ENCODE data around the gene EEF1G.
"Not testable (repeated sequence)": the region's sequence is repeated elsewhere in the genome, so short reads cannot be mapped to it uniquely, and the experiment has no call there.

EEF1G gene

DNA sequence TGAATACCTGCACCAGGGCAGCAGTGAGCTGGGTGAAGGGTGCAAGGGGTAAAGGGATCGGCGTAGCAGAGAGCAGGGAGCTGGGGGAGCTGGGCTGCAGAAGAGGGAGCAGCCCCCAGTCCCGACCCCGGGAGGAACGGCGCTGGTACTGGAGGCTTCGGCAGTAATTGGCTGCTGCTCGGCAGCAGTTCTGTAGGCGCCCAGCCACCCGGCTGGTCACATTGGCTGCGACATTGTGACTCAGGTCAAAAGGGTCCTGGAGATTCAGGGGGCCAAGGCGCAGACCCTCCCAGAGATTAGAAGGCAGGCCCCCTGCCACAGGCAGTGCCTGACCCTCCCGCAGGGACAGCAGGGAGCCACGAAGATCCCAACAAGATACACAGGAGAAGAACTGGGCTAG is 2.1 kb upstream of the EEF1G start:
- no peak for DNase-seq

DNA sequence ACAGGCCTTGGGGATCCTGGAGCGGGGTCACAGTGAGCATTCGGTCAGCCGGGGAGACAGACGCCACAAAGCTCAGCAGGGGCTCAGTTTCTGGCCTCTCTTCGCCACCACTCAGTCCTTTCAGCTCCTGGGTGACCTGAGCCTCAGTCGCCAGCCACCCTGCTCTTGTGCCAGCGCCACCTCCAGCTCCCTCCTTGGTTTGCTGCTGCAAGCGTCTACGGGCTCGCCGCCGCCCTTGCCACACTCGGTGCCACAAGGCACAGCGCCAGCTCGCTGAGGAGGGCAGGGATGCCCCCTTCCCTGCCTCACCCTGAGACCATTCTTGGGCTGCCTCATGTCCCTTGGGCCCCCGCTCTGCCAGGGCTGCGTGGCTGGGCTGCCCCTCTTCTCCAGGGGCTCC is 1.5 kb upstream of the EEF1G start:
- DNase-seq, result no peak

DNA sequence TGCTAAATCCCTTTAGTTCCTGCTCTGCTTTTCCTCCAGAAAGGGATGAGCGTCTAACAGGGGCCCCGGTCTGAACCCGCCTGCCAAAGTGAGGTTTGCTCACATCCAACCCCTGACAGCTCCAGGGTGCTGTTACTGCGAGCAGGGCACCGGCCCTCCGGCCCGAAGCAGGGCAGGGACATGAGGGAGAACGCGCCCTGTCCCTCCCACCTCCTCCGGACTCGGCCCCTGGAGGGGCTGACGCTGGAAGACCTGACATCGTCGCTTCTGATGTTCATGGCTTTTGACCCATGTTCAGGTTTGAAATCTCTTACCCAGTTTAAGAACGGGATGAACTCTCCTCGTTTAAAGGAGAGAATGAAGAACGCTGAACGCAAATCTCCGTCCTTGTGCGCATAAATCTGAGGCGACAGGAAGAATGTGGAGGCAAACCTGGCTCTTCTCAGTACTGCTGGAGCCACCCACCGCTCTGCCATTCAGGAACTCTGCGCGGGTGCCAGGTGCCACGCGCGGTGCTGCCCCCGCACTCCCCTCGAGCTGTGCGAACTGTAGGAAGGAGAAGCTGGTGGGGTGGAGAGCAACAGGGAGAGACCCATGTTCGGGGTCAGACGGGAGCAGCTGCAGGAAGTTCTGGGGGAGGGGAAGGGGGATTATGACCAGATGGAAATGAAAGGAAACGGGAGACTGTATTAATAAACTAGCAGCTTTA is 826 bp upstream of the EEF1G start:
- no peak for DNase-seq

DNA sequence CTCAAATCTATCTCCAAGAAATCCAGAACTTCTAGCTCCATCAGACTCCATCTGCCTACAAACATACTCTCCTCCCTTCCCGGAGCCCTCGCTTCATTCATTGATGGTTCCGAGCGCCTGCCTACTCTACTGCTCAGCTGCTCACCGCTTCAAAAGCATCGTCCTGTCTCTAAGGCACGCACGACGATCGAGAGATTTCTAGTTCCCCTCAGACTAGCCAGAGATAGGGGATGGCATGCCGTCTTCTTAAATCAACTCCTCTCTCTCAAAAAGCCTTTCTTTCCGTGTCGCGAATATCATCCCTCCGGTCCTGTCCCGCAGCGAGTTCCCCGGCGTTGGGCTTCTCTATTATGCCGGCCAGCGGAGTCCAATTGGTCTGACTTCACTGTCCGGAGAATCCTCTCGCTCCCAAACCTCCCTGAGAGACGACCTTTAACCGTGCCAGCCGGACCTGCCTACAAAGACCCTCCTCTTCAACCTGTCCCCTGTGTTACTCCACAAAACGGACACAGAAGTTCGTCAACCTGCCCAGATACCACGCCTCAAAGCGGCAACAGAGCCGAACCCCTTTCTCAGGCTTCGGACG is 592 bp downstream of the EEF1G start:
- peak; percentile 36 for DNase-seq

DNA sequence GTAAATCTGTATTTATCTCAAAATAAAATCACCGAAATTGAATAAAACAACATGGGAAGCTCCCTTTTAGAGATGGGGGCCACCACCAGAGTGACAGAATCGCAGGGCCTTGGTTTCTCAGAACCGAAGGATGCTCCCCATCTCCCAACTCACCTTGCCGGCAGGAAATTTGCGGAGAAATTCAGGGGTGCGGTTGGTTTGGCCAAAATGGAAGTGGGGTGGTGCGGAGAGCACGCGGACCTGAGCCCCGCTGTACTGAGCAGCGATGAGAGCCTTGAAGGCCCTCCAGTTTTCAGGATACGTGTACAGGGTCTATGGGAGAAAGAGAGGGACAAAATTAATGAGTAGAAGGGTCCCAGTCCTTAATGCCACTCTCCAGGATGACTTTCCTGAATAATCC is 1.3 kb downstream of the EEF1G start:
- DNase-seq, result no peak

DNA sequence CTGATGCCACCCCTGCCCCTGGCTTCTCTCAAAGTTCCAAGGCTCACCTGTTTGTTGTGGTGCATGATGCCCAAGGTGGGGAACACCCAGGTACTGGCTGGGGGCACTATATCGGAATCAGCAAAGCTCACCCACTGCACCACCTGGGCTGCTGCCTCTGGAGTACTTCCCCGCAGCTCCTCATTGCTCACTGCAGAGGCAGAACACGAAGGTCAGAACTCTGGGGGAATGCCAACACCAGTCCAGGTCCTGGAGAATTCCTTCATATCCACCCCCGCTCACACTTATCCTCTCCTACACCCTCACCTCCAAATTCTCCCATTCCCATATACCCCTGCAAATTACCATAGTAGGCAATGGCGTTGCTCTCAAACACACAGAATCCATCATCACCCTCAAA is 2.2 kb downstream of the EEF1G start:
- not testable (repeated sequence) for DNase-seq

DNA sequence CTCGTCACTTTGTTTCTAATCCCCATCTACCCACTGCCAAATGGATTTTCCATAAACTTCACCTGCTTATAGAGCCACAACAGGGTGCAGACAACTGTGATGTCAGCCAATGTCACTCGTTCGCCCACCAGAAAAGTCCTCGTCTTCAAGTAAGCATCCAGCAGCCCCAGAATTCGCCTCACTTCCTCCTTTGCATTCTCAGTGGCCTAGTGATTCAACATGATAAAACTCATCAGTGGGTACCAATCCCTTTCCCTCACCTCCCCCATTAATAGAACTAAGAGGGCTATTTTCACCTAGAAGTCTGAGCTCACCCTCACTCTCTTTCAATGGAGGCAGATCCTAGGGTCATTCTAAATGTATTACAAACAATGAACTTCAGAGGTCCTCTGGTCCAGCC is 2.8 kb downstream of the EEF1G start:
- DNase-seq, result not testable (repeated sequence)

DNA sequence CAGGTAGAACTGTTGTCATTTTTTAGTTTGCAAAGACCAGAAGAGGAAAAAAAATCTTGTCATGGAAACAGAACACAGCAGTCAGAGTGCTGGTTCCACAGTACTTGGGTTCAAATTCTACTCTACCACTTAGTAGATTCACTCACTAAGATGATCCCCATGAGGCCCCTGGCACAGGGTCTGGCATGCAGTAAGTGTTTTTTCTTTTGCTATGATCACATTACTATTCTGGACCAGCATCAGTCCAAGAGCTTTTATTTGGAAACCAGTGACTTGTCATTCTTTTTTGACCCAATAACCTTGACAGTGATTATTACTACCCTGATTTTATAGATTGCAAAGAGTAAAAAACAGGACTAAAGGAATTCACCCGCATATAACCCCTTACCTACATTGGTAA is 4.1 kb downstream of the EEF1G start:
- DNase-seq, result no peak

DNA sequence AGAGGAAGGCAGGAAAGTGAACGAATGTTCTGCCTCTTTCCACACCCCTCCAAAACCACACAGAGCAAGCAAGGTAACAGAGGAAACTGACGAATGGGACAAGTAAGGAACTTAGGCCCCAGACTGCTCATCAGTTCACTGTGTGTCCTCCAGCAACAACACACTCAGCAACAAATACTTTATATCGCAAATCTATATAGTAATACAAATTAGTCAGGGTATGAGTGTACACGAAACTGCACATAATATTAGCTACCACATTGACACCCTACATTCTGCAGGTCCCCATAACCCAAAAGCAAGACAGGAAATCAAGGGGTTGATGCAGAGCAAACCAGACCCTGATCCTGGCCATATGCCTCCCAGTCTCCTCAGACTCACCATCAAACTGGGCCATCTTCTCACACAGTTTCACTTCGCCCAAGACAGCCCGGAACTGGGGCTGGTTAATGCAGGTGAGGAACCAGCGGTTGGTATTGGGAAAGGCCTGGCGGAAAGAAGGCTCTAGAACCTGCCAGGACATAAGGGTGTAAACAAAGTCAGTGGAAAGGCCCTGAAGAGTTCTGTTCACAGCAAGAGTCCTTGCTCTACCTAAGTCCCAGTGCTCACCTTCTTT is 6.6 kb downstream of the EEF1G start:
- no peak for DNase-seq

DNA sequence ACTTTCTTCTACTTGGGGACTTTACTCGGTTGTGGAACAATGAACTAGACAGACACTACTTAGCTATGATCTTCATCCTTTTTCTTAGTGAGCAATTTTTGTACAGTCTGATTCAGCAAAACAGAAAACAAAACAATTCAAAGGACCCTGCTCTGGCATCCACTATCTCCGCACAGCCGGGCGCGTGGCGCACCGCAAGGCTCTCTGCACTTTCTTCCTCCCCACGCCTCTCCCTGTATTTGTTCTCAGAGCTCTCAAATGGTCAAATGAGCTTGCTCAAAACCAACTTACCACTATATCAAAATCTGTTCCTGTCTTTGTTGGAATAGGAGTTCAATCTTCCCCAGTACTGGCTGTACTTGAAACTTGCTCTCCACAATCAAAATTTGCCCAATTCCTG is 7.4 kb downstream of the EEF1G start:
- DNase-seq, result no peak

DNA sequence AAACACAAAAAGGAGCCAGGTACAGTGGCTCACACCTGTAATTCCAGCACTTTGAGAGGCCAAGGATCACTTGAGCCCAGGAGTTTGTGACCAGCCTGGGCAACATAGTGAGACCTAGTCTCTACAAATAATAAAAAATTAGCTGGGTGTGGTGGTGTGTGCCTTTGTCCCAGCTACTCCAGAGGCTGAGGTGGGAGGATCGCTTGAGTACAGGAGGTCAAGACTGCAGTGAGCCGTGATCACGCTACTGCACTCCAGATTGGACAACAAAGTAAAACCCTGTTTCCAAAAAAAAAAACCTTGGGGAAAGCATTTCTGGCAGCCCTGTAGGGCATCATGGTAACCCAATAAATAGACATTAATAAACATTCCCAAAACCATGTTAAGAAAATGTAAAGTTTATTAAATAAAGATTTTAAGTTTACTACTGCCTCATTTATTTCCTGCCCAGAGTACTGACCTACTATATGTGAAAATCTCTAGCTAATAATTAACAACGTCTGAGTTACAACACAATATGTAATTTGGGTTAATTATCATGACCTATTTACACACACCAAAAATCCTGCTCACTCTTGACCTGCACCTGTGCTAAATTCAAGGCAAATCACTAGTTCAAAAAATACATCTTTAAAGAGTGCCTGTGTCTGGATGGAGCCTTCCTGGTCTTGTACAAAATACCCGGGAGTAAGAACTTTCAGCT is 8.4 kb downstream of the EEF1G start:
- no peak for DNase-seq

DNA sequence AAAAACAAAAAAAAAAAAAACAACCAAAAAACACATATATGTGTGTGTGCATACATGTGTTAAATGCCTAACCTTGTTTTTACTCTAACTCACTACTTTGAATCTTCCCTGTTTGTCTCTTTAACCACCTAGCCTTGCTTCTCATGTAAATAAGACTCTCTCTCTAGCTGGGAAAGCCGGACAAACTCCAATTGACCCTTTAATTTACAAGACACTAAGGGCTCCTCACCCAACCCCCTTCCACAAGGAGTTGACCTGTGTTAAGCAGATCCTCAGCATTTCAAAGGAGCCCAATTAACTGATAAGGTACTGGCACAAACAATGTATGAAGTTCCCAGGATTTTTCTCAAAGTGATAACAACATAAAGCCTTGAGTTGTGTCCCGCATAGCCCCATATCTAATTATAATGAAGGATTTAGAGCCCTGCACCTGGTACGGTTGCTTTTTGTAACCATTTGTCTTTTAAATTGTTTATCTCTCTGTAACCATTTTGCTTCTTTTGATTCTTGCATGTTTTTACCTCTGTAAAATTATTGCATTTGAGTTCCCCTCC is 11.9 kb downstream of the EEF1G start:
- not testable (repeated sequence) for DNase-seq

DNA sequence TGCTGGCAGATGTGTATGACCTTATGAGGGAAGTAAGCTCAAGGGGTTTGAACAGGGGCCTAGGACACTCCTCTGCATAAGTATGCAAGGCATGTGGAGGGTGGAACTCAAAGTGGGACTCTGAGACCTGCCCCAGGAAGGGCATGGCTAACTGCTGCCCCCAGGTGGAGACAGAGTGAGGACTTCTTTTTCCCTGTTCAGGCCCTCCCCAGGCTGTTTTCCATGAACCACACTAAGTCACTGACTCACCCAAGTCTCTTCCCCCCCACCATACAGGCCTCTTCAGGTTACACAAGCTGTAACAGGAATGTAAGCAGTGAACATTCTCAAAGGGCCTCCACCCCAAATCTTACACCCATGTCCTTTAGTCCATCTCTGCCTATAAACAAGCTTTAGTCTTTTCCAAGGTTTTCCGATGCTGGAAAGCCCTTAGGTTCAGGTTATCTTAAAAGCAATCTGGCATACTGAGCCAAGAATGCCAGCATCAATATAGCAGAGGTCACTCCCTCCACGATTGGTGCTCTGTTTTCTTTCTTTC is 13.1 kb downstream of the EEF1G start:
- DNase-seq, result peak; percentile 83

DNA sequence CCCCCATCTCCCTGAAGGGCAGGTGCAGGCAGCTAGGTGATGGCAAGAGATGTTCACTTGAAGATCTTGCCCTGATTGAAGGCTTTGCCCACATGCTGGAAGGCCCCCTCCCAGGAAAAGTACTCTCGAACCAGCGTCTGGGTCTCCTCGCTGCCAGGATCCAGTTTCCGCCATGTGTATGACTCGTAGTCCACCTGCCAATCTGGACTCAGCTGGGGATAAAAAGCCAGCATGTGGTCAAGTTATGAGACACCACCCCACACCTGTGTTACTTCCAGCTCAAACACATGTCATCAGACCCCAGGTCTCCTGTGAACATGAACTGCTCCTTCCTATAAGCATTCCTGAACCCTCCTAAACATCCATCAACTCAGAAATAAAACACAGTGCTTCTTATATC is 14.1 kb downstream of the EEF1G start:
- DNase-seq, result not testable (repeated sequence)

DNA sequence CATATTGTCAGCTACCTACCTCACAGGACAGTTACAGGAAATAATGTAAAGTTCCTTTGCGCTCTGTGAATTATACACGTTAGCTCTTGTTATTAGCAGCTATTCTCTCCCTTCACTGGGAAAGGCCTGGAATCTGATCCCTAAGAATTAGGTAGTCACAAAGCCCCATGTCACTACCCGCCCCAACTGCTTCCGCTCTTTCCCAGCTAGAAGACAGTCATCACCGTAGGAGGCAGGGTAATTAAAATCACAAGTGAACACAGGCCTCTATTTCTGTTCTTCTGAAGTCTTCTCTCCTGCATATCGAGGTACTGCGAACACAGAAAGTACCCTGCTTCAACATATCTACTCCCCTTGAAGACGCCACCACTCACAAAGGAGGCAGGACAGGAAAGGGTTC is 14.5 kb downstream of the EEF1G start:
- no peak for DNase-seq

DNA sequence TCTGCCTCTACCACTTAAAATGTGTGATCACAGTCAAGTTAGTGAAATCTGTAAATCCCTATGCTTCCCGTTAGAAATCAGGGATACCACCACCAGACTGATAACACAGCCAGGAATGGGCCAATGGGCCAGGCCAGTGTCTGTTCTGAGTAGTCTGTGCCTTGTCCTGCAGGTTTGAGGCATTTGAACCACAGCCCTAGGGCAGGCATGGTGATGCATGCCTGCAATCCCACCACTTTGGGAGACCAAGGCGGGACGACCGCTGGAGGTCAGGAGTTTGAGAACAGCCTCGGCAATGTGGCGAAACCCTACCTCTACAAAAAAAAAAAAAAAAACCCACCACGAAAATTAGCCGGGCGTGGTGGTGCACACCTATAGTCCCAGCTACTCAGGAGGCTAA is 15.0 kb downstream of the EEF1G start:
- no peak for DNase-seq

DNA sequence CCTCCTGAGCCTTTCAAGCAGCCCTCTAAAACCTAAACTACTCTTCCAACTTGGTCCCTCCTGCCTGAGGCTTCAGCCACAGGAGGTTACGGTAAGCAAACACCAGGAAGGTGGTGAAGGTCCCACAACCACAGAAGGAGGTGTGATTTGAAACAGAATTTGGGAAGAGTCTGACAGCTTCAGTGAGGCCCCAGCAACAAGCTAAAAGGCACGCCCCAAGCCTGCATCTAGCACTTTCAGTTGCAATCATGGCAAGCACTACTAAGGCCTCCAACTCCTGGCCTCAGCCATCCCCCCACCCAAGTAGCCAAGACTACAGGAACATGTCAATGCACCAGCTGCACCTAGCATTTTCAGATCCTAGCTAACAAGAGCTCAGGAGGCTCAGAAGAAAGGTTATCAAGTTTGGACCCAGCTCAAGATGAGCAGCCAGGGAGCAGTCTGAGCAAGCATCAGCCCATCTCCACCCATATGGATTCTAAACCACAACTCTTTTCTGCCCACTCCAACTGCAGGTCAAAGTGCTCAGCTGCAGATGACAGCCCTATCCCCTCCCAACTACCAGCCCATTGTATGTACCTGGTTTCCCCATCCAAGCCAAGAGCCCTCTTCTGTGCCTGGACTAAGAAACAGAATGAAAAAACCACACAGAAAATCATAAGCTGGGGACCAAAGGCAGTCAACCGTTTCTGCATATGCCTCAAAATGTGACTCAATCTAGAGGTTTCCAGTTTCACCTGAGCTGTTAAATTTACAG is 16.6 kb downstream of the EEF1G start:
- peak; percentile 55 for DNase-seq

DNA sequence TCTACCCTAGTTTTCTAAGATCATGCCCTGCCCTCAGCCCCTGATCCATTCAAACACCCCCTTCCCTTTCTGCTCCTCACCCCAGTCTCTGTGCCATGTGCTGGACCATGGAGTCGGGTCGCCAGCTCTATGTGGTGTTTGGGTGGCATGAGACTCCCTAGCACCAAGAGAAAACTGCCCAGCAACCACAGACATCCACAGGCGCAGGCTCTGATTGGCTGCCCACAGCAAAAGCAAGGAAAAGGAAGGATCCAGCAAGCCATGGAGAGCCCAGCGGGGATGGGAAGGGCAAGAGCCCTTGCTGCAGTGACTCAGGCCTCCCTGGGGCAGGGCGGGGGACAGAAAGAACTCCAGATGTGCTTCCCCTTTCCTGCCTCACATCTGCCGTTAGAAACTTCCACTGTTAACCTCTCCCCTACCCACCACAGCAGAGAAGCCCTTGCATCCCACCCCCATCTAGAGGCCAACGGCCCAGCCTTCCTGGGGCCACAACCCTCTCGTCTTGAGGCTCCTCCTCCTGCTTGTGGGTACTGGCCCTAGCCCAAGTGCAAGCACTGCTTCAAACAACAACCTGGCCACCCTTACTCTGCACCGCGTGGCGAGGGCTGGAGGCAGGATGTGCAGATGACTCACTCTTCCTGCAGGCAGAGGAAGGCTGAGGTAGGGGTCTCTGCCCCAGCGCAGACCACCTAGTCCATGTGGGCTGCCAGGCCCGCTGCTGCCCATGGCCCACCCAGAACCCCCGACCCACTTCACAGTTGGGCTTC is 17.4 kb downstream of the EEF1G start:
- DNase-seq, result peak; percentile 75

DNA sequence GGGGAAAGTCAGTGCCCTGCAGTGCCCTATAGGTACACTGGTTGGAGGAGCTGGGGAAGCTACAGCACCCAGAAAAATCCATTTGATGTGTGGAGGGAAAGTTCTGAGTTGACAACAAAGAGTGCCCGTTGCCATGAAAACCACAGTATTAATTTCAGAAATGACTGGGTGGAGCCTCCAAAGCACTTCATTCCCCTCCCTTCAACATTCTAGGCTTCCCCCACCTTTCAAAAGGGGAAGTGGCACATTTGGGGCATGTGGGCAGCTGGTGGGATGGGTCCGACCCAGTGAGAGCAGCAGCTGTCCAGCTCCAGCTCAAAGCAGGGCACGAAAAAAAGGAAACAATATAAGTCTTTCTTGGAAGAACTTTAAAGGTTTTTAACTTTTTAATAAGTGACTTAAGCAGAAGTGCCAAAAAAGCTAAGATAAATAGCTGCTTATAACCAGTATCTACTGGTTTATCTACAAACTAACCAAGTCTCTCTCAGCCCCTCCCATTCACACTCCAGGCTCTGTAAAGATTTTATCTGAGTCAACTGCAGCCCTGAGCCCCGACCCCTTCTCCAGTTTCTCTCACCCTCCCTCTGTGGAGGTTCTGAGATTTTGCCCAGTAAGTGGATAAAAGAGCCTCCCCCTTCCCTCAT is 18.1 kb downstream of the EEF1G start:
- DNase-seq, result peak; percentile 62

DNA sequence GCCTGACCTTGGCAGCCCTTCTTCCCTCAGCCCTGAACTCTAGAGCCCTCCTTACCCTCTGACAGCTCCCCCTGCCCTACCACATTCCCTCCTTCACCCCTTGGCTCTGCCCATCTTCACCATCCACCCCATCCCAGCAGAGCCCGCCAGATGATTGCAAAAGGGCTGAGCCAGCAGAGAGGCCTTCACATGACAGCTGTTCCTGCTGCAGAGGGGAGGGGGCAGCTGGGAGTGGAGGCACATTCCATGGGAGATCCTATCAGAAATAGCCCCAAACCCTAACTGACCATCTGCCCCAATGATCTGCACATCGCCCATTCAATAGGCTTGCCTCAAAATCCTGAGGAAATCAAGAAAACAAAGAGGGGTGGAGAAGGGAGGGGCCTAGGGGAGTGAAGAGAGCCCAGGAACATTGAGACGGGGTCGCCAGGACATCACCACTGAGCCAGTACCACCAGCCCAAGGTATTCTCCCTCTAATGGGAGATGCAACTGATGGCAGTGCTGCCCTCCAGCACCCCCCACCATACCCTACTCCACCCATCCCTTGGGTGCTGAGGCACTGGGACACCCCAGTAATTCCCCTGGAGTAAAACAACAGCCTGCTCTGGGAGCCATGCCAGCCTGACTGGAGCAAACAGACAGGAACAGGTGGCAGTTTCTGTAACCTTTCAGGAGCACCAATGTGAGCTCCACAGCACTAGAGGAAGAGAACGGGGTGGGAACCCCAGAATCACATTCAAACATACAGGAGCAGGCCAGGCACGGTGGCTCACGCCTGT is 19.1 kb downstream of the EEF1G start:
- no peak for DNase-seq
